NCI-H2227 (cell line): ENCODE measurements around the gene KCNK10.
"Not testable (repeated sequence)": the region's sequence is repeated elsewhere in the genome, so short reads cannot be mapped to it uniquely, and the experiment has no call there.

Experiments used
- DNase-seq: peaks from one replicate; lab custom pipeline; 2025; ENCODE audit not compliant: unreplicated experiment; lab: John Stamatoyannopoulos, UW

Gene KCNK10

DNA sequence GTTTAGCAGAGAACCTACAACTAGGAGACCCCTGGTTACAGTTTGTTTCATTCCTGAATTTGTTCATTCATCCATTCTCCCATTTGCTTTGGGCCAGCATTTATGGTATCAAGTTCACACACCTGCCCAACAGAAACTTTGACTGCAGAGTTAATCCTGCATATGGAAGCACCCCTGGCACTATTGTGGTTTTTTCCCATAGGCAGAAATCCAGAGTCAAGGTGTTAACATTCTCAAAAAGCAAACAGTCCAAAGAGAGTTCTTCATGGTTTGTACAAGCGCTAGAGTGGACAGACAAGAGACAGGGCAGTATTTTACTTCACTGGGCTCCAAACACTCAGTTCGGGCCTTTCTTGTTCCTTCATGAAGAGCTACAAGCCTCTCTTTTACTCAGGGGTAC lies 51.9 kb downstream of the KCNK10 start:
- no peak for DNase-seq

DNA sequence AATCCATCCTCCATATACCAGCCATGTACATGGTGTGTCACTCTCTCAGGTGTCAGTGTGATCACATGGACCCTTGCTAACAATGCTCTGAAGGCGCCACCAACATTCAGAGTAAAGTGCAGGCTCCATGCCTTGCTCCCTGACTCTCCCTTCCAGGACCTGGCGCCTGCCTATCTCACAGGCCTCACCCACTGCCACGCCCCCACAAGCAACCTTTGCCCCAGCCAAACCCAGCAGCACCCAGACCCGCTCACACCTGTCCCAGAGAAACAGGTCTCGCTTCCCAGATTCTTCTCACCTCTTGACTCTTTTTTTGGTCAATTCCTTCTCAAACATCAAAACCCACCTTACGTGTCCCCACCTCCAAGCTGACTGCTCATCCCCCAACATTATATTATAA lies 52.3 kb downstream of the KCNK10 start:
- no peak for DNase-seq

DNA sequence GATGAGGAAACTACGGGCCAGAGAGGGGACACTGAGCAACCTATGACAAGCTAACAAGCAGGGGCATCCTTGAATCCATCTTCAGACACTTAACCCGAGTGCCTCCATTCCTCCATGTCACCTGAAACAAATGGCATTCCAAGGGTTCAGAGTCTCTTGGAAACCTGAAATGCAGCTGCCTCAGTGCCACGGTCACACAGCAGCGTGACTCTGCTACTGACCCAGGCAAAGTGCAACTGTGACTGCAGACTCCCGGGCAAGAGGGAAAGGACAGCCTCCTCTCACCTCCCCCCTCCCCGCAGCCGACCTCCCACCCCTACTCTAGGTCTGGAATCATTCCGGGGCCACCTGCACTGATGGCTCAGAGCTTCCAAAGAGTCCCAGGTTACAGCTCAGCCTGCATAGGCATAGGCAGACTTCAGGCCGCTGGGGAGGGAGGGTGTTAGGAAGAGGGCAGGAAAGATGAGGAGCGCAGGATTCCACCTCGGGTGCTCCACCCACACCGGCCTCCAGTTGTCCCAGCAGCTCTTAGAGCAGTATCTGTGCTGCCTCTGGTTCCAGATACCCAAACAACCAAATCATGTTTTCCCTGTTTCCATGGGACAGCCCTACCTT lies 53.2 kb downstream of the KCNK10 start:
- no peak for DNase-seq

DNA sequence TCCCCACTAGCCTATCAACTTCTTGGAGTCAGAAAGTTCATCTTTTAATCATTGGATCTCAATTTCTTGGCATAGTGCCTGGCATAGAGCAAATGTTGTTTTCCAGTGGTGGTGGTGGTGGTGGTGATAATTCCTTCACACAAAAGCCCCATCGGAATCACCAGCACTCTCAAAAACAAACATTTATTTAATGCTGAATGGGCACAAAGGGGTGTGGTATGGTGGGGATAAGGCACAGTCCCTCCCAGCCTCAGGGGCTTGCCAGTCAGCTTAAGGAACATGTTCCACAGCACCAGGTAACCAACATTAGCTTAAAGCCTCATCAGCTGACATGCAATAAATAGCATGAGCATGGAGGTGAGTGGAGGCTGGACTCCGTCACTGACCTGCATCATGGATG lies 56.6 kb downstream of the KCNK10 start:
- DNase-seq = no peak

DNA sequence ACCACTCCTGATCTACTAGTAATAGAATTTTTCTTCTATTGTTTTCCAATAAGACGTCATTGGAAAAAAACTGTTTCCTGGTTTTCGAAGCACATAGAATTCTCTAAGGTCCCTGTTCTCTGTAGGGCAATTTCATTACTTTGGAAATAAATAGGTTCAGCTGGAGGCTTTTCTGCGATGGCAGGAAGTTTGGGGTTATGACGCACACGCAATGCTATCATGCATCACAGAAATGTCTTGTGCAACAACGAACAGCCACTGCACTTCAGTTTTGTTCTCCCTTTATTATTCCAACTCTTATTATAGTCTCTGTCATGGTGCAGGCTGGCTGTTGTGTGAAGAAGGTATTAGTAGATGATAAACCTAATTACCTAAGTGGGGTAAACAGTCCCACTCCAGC lies 59.0 kb downstream of the KCNK10 start:
- DNase-seq = no peak

DNA sequence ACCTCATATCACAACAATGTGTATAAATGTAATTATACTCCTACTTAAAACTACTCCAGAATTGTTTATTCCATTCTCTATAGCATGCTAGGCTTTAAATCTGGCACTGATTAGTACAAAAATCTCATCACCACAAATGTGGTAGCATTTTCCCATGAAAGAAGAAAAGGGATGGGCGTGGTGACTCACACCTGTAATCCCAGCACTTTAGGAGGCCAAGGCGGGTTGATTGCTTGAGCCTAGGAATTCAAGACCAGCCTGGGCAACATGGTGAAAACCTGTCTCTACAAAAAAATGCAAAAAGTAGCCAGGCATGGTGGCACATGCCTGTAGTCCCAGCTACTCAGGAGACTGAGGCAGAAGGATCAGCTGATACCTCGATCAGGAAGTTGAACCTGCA lies 61.8 kb downstream of the KCNK10 start:
- not testable (repeated sequence) for DNase-seq

DNA sequence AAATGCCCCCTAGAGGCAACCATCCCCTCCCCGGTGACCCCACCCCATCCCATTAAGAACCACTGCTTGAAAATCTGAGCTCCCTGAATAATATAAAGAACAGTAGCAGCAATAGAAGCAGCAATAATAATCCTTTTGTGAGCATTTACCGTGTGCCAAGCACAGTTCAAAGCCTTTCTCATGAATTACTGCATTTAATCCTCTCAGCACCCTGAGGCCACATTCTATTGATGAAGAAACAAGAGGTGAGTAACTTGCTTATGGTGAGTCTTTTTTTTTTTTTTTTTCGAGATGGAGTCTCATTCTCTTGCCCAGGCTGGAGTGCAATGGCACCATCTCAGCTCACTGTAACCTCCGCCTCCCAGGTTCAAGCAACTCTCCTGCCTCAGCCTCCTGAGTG lies 65.0 kb downstream of the KCNK10 start:
- DNase-seq = no peak

DNA sequence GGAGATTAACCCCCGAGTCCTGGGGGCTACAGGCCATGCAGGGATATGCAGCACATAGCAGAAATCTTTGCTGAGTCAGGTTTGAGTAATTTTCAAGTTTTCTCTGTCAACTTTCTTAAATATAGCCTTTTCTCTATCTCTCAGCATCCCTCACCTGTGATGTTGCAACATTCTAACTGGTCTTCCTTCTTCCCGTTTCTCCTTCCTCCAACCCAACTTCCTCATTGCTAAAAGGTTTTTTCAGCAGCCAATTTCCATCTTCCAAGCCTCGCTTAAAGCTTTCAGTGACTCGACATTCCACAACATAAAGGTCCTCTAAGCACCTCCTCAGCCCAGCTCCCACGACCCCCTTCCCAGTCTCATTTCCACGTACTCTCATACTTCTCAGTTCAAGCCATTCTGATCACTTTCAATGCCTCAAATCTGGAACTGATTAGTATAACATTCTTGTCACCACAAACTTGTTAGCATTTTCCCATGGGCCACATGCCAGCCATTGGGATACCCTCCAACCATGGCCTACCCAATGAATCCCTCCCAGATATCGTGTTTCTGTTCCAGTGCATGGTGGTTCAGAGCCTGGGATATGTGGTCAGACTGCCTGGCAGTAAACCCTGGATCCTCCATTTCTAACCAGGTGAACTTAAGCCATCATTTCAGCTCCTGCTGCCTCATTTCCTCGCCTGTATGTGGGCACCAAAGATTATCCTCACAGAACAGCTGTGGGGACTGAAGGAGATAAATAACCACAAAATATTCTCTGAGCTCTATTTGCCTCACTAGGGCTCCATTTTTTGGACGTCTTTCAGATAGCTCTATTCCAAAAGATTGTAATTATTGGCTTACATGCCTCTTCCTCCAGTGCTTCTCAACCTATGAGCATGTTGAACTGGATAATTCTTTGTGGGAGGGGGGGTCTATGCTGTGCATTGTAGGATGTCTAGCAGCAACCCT lies 65.8 kb downstream of the KCNK10 start:
- no peak for DNase-seq

DNA sequence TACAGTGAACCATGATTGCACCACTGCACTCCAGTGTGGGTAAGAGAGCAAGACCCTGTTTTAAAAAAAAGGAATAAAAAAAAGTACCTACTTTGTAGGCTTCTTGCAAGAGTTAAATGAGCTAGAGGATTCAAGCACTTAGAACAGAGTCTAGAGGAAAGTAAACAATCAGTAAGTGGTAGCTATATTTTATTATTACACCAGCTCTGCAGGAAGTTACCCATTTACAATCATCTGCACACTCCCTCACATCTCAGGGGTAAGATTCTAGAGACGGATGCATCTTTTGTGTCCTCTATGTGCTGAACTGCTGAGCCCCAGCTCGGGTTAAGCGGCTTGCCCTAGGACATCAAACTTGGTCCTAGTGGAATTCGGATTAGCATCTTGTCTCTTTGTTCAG lies 67.3 kb downstream of the KCNK10 start:
- no peak for DNase-seq

DNA sequence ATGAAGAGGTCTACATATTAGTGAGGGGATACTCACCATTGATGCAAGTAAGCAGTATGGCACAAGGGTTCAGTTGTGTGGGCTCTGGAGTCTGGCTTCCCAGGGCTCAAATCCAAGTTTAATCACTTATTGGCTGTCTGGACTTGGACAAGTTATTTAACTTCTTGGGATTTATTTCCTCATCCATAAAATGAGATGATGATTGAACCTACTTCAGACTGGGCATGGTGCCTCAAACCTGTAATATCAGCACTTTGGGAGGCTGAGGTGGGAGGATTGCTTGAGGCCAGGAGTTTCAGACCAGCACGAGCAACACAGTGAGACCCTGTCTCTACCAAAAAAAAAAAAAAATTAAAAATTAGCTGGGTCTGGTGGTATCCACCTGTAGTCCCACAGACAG lies 67.9 kb downstream of the KCNK10 start:
- DNase-seq = no peak

DNA sequence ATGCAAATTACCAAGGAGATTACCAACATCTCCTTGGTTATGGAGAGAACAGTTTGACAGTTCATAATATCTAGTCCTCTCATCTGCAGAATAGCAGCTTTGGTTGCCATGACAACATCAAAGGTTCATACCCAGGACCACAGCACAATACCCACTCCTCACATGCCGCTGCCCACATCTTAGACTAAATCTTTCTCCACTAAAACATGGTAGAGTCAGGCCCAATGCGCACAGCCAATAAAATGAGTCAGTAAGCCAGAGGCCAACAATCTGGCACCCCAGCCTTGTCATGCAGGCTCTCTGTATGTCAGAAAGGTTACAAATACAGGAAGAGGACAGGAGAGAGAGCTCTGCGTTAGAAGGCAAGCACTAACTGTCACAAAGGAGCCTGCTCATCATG lies 70.6 kb downstream of the KCNK10 start:
- DNase-seq = no peak

DNA sequence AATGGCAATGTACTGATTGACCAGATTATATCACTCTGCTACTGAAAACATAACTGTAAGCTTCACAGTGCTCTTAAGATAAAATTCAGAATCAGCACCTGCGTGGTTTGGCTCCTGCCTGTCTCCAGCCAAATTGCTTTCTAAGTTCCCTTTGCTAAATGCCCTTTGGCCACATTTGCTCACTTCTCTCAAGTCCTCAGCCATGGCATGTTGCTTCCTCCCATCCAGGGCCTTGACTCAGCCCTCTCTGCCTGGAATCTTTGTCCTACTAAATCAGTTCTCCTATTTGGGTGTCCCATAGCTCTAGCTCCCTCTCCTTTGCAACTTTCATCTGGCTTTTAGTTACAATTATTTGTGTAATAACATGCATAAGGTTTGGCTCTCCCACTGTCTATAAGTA lies 71.4 kb downstream of the KCNK10 start:
- no peak for DNase-seq

DNA sequence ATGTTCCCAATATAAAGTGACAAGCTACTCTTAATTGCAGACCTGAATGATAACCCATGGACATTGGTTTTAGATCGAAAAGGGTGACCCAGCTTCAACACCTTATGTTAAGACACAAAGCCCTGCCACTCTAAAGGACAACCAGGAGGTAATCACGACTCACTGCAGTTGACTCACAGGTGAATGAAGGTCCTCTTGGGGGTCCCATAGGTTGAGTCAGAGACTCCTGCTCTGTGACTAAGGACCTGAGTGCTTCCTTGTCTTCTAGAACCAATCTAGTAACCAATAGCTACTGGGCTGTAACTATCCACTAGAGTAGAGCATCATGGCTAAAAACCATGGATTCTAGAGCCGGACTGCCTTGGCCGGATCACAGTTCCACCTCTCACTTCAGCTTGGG lies 73.8 kb downstream of the KCNK10 start:
- DNase-seq = no peak

DNA sequence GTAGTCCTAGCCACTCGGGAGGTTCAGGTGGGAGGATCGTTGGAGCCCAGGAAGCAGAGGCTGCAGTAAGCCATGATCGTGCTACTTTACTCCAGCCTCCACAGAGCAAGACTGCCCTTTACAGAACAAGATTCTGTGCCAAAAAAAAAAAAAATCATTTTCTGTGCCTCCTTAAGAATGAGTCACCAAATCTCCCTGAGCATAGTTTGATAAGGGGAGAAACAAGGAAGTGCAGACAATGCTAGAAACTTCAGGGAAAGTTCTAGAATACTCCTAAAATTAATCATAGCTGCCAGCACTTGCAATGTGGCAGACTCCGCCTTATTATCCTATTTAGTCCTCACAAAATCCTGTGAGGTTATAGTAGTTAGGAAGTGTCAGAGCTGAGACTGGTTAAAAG lies 74.5 kb downstream of the KCNK10 start:
- DNase-seq = no peak

DNA sequence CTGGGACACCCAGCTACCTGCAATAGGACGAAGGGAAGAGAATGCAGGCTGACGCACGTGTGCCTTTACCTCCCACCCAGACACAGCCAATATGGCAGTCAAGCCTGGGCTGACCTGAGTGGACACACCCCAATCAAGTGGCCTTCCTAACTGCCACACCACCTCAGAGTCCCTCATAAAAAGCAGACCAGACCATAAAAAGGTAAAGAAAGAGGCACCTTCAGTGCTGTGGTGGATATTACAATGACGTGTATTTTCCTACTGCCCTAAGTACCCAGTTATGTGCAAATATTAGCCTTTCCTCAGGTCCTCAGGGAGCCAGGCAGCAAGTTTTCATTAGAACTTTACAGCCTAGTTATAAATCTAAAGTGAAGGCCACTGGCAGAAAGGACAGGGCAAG lies 75.8 kb downstream of the KCNK10 start:
- DNase-seq = no peak

DNA sequence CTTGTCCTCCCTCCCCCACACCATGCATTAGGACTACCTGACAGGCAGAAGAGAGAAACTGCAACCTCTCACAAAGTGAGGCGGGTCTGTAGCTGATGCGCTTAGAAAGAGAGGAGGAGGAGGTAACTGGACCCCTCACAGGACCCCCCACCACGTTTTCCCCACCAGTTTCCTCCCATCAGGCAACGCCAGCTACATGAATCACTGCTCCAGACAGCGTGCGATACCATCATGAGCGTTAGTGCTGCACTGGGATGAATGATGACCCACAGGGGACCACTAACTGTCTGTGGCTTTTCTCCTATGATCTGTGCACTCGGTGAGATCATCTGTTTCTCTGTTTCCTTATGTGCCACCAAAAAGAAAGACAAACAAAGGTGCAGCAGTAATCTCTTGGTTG lies 77.7 kb downstream of the KCNK10 start:
- DNase-seq = no peak

DNA sequence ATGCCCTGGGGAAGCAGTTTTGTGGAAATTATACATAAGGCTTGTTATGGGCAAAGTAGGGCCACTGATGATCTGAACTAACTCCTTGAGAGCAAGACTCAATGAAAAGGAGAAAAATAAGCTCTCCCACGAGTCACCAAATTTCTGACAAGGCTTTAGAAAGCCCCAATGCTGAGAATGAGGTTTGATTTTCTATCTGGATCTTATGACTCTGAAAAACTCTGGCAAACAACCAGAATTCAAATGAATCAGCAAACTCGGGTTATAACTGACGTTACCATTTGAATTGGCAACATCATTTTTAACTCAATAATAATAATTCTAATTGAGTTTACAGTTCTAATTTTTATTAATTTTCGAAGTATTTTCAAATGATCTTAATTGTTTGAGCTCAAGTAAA lies 79.1 kb downstream of the KCNK10 start:
- no peak for DNase-seq

DNA sequence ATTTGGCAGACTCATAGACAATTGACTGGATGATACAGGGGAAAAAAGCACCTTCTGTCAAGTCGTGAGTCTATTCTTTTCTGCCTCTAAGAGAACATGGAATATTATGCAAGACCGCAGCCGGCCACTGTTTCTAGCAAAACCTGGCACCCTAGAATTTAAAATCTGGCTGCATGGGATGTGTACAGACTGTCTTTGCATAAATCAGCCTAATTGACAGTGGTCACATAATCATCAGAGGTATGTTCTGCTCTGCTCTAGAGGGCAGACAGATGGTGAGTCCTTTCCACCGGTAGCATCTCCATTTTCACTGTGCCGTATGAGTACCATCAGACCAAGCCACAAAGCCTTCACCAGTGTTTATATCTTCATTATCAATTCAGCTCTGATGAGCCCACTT lies 80.6 kb downstream of the KCNK10 start:
- DNase-seq = no peak

DNA sequence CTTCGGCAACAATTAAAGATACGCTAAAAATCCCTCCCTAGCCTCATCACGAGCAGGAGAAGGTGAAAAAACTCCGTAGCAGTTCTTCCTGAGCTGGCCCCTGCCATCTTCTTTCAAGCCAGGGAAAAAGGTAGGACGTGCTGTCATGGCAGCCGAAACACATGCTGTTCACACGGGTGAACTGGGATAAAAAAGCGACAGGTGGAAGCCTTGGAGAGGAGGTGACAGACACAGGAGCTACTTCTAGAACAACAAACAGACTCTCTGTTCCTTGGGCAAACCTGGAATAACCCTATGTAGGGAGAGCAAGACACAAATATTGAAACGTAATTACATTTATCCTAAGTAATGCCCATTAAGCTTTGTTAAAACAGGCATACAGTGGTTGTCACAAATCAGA lies 81.3 kb downstream of the KCNK10 start:
- no peak for DNase-seq

DNA sequence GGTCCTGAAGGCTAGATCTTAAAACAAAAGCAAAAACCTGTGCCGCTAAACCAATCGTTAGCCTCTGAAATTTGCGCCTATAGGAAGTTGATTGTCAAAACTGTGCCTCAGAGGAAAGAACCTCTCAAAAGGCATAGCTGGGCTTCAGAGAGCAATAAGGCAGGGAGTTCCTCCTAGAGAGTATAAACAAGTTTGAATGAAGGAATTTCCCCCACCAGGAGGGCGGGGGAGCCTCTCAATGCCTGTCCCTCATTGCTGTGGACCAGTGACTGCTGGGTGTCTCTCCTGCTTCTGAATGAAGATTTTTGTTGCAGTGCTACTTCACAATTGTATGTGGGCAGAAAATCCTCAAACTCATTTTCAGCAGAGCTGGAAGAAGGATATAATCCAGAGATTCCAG lies 88.6 kb downstream of the KCNK10 start:
- DNase-seq = no peak

DNA sequence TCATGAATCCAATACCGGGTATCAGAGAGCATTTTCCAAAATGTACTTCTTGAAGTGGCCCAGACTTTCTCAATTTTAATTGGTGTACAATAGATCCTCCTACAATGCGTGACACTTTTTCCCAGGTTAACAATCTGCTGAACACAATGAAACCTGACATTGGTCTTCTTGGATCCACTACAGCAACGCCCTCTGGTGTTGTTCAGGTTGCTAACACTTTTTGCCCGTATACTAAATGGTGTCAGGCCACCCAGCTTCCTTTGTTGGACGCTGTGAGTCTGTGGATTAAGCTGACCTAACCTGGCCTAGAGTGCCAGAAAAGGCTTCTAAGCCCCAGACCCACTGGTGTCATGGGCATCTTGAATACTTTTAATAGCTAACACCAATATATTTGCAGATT lies 89.2 kb downstream of the KCNK10 start:
- DNase-seq = no peak

DNA sequence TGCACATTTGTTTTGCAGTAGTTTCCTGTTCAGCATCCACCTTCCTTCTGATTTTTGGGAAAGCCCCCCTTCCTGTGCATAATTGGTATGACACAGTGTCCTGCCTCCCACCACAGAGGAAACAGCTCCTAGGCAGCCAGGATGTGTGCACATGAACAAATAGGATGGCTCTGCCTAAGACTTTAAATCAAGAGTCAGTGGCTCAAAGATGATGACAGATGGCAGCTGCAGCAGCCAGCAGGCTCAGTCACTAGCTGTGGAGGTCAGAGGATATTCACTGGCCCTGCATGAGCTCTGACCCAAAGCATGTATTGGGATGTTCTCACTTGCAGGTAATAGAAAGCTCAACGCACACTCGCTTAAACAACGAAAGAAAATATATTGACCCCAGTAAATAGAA lies 90.3 kb downstream of the KCNK10 start:
- DNase-seq = no peak

DNA sequence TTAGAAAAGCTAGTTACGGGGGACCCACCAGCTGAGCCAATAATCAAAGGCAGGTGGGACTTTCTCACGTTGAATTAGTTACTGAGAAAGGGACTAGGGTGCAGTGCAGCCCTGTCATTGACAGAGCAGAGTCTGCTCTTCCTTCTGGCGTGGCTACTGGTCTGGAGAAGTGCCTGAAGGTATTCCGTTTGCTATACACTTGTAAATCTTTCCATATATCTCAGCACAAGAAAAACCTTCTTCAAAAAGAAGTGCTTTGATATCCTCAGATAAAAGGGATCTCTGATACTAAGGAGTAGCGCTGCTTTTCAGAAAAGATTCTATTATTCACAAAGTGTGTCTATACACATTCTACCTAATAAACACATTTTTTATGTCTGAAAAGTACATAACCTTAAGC lies 91.5 kb downstream of the KCNK10 start:
- DNase-seq = no peak
